ENCODE results near the gene MBOAT7.
"Not testable (repeated sequence)": the region's sequence is repeated elsewhere in the genome, so short reads cannot be mapped to it uniquely, and the experiment has no call there.

GRCh38 chr19:54223937-54224281, 34.5 kb upstream of the MBOAT7 start:
- TF ChIP-seq POLR2AphosphoS5, CTCF, POLR2A, EP300 (IDR thresholded peaks at IDR 0.05): not testable (repeated sequence)

All from stomach (tissue), 4 donors.